Measurements from ENCODE around the gene PTPRH.

DNA sequence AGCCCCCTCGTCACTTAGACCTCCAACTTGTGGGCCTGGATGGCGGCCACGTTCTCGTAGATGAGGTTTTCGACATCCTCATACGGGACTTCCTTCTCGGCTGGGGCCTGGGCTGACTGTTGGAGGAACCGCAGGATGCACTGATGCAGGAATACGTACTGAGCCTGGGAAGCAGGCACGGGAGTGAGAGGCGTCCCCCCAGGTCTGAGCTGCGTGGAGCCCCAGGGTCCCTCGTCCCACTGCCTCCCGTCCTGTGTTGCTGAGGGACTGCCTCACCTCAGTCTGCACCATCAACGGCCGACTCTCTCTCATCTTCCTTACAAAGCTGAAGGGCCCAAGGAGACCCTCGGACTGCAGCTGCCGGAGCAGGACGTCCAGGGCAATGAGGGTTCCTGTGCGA is 27.6 kb downstream of the PTPRH start:
- TF ChIP-seq EP300 (IDR thresholded peaks at IDR 0.05; ENCODE audit: low read depth) = no peak
- TF ChIP-seq, protein P1, sequence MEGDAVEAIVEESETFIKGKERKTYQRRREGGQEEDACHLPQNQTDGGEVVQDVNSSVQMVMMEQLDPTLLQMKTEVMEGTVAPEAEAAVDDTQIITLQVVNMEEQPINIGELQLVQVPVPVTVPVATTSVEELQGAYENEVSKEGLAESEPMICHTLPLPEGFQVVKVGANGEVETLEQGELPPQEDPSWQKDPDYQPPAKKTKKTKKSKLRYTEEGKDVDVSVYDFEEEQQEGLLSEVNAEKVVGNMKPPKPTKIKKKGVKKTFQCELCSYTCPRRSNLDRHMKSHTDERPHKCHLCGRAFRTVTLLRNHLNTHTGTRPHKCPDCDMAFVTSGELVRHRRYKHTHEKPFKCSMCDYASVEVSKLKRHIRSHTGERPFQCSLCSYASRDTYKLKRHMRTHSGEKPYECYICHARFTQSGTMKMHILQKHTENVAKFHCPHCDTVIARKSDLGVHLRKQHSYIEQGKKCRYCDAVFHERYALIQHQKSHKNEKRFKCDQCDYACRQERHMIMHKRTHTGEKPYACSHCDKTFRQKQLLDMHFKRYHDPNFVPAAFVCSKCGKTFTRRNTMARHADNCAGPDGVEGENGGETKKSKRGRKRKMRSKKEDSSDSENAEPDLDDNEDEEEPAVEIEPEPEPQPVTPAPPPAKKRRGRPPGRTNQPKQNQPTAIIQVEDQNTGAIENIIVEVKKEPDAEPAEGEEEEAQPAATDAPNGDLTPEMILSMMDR (IDR thresholded peaks at IDR 0.05) = no peak

Measured in transverse colon (tissue), 3 donors.